Measurements from ENCODE around the gene DHCR24.

DHCR24 gene

DNA sequence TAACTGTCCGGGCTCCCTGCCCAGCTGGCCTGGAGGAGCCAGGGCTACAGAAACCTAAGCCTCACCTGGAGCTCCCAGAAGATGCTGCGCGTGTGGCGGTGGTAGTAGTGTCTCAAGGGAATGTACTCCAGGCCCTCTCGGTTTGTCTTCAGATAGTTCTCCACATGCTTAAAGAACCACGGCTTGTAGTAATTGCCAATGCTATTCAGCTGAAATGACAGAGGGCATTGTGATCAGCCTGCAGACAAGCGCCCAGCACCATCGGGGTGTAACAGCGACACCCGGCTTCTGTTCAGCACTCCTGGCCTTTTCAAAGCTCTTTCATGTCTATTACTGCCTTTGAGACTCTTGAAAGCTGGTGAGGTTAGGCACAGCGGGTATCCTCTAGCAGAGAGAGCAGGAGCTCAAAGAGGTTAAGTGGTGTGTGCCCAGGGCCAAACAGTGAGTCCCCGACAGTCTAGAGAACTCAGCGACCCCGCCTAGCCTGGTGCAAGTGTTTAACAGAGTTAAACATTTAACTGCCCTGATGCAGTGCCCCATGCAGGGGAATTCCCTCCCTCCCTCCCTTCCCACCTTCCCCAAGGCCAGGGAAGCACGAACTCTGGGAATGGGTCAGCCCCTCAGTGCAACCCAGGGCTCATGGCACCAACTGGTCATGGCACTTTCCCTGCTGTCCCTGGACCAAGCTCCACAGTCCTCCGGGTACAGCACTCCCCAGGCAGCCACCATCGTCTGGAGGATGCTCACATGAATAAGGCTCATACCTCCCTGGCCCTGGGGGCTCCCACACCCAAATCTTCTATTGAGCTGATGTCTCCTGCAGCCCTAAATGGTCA, 21.5 kb downstream of the DHCR24 start:
- DNase-seq (ENCODE audit: low read depth), result no peak

DNA sequence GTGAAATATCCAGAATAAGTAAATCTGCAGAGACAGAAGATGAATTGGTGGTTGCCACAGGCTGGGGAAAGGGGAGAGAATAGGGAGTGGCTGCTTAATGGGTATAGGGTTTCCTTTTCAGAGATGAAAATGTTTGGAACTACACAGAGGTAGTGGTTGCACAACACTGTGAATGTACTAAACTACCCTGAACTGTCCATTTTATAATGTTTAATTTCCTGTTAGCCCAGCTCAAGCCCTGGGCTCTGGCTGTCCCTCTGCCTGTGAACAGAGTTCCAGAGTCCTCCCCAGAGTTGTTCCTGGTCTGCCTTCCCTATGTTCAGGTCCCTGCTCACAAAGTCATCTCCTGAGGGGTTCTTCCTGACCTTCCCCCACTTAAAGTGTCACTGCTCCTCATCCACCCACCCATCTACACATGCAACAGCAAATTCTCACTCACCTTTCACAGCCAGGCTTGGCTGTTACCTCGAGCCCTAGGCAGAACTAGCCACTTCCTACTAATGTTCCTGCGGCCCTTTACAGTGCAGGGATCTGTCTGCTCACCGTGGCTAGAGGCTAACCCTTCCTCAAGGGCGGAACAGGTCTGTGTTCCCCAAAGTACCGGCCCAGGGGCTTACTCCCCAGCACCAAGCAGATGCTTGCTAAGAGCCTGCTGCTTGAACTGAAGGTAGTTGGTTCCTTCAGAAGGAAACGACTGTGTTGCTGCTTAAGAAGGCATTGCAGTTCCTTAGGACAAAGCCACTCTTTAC, 22.4 kb downstream of the DHCR24 start:
- no peak for DNase-seq (ENCODE audit: low read depth)

DNA sequence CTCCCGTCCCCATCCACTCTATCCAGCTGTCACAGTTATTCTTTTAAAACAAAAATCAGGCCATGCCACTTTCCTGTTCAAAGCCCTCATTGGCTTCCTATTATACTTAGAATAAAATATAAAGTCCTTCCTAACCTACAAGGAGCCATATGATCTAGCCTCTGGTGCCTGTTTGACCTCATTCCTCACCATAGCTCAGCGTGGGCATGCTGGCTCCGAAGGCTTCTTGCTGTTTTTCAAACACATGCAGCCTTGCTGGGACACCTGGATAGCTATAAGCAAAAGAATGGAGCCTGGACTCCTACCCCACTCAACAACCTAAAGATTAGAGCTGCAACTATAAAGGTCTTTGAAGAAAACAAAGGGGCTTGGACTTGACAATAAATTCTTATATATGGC, 23.7 kb downstream of the DHCR24 start:
- DNase-seq (ENCODE audit: low read depth), result no peak

DNA sequence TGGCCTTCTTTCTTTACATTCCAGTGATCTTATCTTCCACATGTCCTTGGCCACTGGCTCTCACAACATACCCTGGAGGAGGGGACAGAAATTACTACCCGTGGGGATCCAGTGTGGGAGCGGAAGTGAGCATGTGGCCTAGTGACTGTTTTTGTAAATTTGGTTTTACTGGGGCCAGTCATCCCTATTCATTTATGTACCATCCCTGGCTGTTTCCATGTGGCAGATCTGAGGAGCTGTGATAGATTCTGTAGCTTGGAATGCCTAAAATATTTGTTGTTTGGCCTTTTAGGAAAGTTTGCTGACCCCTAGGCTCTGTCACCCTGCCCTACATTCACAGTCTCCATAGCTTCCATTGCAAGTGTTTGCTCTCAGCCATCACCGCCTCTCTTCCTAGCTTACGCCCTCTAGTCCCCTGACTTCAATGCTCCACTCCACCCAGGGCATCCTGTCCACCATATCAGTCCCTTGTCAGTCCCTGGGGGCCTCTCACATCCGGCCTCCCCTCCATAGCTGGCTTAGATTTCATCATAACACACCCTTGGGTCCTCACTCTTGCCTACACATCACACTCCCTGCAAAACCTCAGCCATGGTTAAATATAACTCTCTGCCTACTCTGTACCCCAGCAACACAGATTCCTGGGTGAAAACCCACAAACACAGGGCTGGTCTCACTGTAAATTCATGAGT, 25.8 kb downstream of the DHCR24 start:
- no peak for DNase-seq (ENCODE audit: low read depth)

DNA sequence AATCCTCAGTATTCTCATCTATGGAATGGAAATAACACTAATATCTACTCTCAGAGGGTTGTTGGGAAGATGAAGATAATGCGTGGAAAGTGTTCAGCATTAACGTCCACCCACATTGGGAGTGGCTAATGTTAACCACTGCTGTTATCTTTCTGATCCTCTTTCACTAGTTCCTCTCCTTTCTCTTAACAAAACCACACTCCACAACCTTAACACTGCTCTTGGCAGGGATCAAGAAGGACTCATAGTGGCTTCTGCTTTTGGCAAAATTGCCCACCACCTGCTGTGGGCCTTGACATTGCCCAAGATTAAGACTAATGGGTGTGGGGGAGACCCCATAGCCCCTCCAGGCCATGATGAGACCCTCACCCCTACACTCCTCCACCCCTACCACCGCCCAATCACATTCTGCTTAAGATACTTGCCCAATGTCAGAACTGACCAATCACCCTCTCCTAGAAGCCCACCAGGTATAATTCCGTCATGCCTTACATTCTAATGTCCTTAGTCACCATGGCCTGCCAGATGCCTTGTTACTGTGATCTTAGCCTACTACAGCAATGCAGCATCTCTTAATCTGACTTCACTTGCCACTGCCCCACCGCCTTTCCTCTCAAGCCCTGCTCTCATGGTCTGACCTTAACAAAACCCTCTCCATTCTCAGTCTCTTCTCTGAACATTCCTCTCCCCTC, 27.1 kb downstream of the DHCR24 start:
- no peak for DNase-seq (ENCODE audit: low read depth)

DNA sequence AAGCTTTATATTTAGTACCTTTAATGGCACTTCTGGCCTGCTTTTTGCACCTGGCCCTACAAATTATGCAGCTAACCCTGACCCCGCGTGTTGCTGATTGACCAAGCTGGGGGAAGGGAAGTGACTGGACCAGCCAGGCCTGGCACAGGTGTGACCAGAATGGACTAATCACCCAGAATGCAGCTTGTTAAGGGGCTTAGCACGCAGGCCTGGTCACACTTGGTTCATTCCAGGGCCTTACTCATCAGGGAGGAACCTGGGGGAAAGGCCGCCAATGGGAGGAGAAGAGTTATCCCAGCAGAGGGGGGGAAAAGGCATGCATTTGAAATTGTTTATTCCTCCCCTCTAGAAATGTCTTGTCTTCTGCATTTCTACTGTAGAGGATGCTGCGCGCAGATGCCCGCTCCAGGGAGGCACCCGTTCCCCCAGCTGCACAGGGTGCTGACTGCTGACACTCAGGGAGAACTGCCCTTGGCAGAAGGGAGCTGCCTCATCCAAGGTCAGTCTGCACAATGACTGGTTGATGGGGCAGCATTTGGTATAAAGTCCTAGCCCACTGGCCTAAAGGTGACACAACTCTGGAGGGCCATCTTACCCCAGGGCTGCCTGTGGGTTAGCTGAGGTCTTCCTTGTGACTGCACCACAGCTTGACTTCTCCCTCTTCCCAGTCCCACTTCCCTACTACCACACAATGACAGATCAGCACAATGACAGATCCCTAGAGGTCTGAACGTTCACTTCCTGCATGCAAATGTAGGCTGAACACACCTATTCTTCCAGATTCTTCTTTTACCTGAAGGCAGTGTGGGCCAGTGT, 29.0 kb downstream of the DHCR24 start:
- no peak for DNase-seq (ENCODE audit: low read depth)

DNA sequence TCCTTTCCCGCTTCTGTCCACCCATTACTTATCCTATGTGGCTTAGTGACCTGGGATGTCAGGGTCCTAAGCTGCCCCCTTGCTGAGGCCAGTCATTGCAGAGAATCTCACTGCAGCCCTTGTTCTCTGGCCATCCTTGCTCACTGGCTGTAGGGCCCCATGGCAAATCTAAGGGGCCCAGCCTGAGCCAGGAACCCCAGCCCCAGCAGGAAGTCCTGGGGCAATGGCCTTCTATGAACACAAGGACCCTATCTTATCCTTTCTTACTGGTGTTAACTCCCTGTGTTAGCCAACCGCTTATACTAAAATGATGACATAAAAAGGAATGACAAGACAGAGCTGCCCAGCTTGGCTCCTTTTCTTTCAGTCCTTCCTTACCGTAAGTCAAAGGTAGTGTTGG, 29.9 kb downstream of the DHCR24 start:
- DNase-seq (ENCODE audit: low read depth), result no peak

DNA sequence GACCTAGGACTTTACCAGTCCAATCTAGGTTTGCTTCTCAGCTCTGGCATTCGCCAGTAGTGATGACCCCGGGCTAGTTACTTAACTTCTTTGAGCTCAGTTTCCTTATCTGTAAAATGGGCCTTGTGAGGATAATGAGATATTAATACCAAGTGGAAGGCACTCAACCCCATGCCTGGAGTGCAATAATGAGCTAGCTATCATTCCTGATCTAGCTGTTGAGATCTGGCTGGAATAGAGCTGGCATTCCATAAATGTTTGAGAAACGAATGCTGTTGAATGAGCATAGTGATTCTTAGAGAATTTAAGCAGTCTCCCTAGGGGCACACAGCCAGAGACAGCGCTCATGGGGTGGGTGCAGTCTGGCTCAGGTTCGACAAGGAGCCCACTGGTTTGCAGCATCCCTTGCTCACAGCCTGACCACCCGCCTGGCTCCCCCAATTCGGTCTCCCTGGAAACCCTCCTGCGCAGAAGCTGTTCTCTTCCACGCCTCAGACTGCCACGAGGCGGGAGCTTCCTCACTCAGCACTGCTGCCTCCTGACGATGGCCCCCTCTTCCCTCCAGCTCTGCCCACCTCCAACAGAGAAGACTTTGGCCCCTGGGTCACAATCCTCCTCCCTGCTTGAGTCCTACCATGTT, 32.5 kb downstream of the DHCR24 start:
- DNase-seq (ENCODE audit: low read depth), result no peak

DNA sequence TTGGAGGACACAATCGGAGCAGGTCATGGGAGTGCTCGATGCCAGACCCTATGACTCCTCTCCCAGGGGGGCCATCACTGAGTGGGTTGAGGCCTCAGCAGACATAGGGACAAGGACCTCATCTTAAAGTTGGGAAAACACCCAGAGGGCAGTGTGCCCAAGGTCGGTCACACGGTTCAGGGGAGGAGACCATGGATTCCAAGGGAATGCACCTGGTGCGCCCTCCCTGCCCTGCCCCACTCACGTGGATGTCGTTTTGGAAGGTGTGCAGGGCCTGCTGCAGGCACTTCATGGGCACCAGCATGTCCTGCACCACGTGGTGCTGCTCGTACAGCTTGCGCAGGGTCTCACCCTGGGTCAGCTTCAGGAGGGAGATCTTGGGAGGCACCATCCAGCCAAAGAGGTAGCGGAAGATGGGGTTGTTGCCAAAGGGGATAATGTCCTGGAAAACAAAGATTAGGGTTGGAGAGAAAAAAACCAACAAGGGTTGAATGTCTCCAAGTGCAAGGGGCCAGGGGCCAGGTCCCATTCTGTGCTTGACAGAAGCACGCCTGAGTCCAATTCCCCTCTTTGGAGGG, 33.1 kb downstream of the DHCR24 start:
- DNase-seq (ENCODE audit: low read depth), result no peak

DNA sequence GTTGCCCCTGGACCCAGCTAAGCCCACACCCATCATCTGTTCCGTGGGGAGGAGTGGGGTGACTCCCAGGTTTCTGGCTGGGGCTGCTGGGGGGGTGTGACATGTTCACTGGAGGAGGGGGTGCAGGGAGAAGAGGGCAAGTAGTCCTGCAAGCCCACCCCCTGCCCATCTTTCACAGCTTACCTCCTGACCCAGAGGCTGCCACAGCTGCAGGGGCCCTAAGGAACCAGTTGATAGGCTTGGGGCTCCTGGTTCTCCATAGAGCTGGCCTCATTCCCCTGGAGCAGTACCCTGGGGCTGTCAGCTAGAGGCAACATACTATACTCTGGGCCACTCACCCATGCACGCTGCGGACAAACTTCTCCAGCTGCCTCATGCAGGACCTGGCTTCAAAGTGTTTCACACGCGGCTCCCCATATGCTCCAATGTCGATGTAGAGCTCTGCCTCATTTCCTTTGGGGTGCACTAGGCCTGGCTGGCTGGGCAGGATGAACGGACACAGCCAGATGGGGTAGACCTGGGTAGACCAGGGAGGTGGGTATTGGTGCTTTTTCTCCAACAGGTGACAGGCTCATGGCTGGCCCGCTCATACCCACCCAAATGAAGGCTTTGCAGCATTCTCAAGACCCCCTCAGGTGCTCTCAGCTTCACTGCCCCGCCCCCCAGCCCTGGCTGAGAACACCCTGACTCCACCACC, 33.8 kb downstream of the DHCR24 start:
- no peak for DNase-seq (ENCODE audit: low read depth)

DNA sequence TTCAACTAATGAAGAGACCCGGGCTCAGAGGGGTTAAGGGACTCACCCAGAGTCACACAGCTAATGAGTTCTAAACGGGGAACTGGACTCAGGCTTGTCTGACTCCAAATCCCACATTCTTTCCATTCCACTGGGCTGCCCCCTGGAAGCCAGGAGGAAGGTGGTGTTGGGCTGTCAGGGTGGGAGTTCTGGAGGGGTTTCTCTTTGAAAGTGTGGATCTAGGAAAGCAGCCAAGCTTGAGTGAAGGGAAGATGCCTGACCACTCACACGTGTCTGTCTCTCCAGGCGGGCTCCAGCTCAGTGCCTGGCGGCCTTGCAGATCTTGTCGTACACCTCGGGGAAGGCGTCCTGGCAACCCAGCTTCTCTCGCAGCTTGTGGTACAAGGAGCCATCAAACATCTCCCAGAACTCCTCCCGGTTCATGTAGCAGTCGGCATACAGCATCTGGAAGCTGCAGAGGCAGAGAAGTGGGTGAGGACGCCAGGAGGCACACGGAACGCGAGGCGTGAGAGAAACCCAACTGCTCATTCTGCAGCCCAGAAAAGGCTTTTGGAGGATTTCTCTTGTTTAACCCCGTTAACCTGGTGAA, 35.0 kb downstream of the DHCR24 start:
- no peak for DNase-seq (ENCODE audit: low read depth)

DNA sequence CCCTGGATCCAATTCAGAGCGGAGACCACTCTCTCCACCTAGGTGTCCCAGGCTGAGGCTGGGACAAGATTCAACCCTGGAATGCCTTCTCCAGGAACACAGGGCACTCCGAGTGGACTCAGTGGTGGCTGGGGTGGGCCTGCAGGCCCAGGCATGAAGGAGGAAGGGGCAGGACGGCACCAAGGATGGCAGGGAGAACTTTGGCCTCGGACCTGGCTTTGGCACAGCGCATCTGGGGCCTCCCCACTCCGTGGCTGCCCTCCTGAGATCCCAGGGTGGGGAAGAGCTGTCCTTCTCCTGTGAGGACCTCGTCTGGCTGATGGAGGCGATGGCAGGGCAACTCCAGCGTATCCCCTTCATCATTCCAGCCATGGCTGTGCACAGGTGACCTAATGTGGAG, 35.6 kb downstream of the DHCR24 start:
- no peak for DNase-seq (ENCODE audit: low read depth)

DNA sequence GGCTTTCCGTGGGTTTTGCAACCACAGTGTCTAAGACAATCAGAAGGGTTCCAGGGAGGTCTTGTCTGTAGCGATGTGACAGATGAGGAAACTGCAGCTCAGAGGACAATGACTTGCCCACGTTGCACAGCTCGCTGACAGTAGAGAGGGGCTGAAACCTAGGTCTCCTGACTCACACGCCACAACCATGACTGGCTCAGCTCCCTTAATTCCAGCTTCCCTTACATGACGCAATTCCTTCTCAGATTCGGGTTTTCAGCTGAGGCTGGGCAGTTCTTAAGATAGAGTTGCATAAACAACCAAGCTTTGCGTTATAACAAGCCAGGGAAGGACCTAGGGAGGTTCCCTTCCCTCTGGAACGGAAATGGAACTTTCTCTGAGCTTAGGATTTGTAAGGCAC, 36.3 kb downstream of the DHCR24 start:
- no peak for DNase-seq (ENCODE audit: low read depth)

DNA sequence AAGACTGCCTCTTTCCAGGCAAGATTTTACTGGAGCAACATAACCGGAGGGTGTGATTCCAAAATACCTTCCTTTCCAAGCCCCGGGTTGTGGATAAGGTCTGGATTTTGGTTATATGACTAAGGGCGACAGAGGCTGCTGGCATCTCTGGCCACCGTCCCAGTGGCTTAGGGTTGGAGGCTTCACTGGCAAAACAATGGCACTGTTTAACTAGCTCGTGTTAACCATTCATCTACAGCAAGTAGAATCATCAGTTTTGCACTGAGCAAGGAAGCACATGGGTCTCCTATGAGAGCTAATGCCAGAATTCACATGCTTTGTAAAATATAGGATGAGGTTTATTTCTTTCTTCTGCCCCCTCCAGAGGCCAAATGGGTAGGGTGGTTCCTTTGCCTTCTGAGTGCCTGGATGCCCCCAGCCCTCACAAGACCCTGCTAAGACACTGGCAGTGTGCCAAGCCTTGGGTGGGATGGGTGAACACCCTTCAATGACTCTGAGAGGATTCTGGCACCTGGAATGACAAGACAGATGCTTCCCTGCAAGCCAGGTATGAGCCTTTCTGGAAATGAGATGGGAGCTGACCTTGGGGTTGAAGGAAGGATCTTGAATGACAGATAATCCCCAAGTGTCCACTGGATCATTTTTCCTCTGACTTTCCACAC, 36.8 kb downstream of the DHCR24 start:
- no peak for DNase-seq (ENCODE audit: low read depth)

DNA sequence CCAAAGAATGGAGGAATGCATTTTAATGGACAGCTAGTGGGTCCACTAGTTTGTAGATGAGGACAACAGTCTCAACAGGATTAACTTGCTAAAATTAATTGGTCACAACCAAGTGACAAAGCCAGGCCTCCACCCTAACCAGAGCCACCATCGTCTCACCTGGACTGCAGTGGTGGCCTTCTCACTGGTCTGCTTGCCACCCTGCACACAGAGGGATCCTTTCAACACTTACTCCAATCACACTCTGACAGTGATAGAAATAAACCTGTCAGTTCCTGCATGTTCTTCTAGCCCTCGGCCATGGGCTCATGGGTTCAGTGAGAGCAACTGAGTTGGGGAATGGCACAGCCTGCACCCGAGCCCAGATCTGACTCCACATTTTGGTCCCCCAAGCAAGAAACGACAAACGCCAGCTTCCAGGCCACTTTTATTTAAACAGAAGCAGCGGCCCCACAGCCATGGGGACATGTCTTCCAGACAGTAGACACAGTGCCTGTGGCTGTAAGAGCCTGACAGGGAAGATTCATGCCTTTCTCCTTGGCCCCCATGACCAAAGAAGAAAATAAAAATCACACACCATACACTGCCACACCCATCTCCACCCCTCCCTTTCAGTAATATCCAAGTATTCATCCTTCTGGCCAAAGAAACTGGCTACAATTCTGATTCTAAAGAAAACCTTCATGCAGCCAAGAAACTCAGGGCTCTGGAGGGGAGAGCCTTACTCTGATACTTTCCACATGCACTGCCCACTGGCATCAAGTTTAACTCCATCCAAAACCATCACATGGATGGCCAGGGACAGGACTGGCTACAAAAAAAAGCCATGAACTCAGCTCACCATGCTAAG, 37.6 kb downstream of the DHCR24 start:
- no peak for DNase-seq (ENCODE audit: low read depth)

DNA sequence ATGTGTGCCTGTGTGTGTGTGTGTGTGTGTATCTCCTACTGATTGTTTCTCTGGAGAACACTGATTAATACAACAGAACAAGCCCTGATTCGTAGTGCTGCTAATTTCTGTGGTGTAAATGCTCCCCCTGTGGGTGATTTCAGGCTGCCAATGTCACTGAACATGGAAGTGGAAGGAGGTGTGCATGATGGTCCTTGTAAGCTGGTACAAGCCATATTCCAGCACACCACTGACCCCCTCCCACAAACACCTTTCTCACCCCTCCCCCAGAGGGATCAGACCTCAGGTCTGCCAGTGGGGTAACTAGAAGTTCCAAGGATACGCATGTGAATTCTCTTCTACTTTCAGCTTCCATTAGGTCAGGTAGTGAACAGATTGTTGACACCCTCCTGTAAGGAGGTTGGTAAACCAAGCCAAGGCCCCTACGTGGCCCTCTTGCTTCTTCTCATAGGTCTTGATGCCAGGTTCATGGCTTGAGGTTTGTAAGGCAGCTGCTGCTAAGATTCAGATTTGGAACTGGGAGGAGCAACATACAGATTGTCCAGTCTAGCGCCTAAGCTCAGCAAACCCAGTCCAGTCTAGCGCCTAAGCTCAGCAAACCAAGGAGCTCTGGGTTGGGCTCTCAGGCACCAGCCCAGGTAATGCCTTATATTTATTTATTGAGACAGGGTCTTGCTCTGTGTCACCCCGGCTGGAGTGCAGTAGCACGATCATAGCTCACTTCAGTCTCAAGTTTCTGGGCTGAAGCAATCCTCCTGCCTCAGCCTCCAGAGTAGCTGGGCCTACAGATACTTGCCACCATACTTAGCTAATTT, 38.7 kb downstream of the DHCR24 start:
- DNase-seq (ENCODE audit: low read depth), result no peak

DNA sequence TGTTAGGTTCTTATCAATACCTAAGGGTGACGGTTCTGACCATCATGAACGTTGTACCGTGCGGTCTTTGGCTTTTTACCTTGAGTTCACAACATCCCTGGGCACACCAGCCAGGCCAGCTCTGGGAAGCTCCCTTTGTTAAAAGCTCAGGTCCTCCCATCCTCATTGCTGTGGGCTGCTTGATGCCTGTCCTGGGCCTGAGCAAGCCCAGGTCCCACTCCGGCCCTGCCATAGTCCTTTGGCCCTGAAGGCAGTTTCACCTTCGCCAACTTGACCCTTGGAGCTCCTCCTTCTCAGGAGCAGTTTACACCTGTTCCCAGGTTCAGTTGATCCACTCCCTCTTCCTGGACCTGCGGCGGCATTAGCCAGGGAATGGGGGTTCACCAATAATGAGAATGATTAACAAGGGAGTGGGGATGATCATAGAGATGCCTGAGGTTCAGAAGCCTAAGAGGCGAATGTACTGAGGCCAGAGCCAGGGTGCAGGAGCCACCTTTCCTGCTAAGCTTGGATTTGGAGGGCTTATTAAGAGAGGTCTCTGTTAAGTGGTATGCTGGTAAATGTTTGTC, 40.2 kb downstream of the DHCR24 start:
- DNase-seq (ENCODE audit: low read depth), result no peak

Measured in activated T-cell treated with anti-CD3 and anti-CD28 coated beads for 1 hour (primary cell).